ENCODE results near the gene CDK2. TPM values are rescaled to one million over a fixed set of nuclear protein-coding genes. Genes with fewer than 3 reads are reported as not detected.
"Not testable (repeated sequence)": the region's sequence is repeated elsewhere in the genome, so short reads cannot be mapped to it uniquely, and the experiment has no call there.

Gene CDK2
- total RNA-seq = 108 and 110 TPM in 2 replicates

- peaks cover 23% of the 10 kb centered on the region for H3K36me3 Mint-ChIP-seq (ENCODE audit: low read depth)
- H3K4me3 Mint-ChIP-seq = peak within 1 kb of the TSS; percentile 99
- H3K27ac Mint-ChIP-seq = peak within 1 kb of the TSS; percentile 94
- peak; percentile 98 for DNase-seq
- peaks cover 33% of the 10 kb centered on the region for H3K4me1 Mint-ChIP-seq
- intact Hi-C loops (cut with micrococcal nuclease) = loop anchor here (1.0 kb wide), 2 partner anchors 8 to 39 kb away; partner anchors contain the start of genes PYM1 and RAB5B
- no peaks in the 10 kb centered on the region for H3K27me3 Mint-ChIP-seq
- no peaks in the 10 kb centered on the region for H3K9me3 Mint-ChIP-seq
Observed at GRCh38 chr12:55966408-55967281, at the start of gene CDK2. TSS of gene CDK2 (plus strand) at chr12:55966830. CDS start at chr12:55967009, 179 bp downstream.

GRCh38 chr12:55919032-55919431, 47.6 kb upstream of the CDK2 start:
- DNase-seq; intact Hi-C loops (cut with micrococcal nuclease); H3K4me3 Mint-ChIP-seq; H3K27ac Mint-ChIP-seq; H3K9me3 Mint-ChIP-seq; H3K27me3 Mint-ChIP-seq: not testable (repeated sequence)
- Mint-ChIP-seq H3K36me3 (ENCODE audit: low read depth) (peaks cover 31% of the 10 kb centered on the region), H3K4me1 (peaks cover 31% of the 10 kb centered on the region)

GRCh38 chr12:55922126-55922525, 44.5 kb upstream of the CDK2 start:
- intact Hi-C loops (cut with micrococcal nuclease) = loop anchor here (10.0 kb wide), 1 partner anchor 937 kb away; the partner anchor contains the start of gene TESPA1
- peaks cover 39% of the 10 kb centered on the region for H3K36me3 Mint-ChIP-seq (ENCODE audit: low read depth)
- peaks cover 2% of the 10 kb centered on the region for H3K27me3 Mint-ChIP-seq
- H3K4me3 Mint-ChIP-seq = no peak overlapping the region
- peak overlapping the region; percentile 37 for H3K27ac Mint-ChIP-seq
- peaks cover 33% of the 10 kb centered on the region for H3K4me1 Mint-ChIP-seq
- no peaks in the 10 kb centered on the region for H3K9me3 Mint-ChIP-seq
- no peak for DNase-seq

GRCh38 chr12:55923648-55924047, 43.0 kb upstream of the CDK2 start:
- H3K4me3 Mint-ChIP-seq, DNase-seq, H3K27ac Mint-ChIP-seq, H3K27me3 Mint-ChIP-seq, H3K9me3 Mint-ChIP-seq: not testable (repeated sequence)
- H3K36me3 Mint-ChIP-seq (ENCODE audit: low read depth) = peaks cover 39% of the 10 kb centered on the region
- peaks cover 33% of the 10 kb centered on the region for H3K4me1 Mint-ChIP-seq
- intact Hi-C loops (cut with micrococcal nuclease) = loop anchor here (10.0 kb wide), 1 partner anchor 939 kb away; the partner anchor contains the start of gene TESPA1

GRCh38 chr12:55925371-55925770, 41.3 kb upstream of the CDK2 start:
- no peak for DNase-seq
- Mint-ChIP-seq H3K36me3 (ENCODE audit: low read depth) (peaks cover 42% of the 10 kb centered on the region), H3K27me3 (peaks cover 2% of the 10 kb centered on the region), H3K9me3 (no peaks in the 10 kb centered on the region), H3K4me1 (peaks cover 45% of the 10 kb centered on the region), H3K4me3 (peak overlapping the region; percentile 99), H3K27ac (peak overlapping the region; percentile 98)
- intact Hi-C loops (cut with micrococcal nuclease) = loop anchor here (10.0 kb wide), 1 partner anchor 941 kb away; the partner anchor contains the start of gene TESPA1

- Mint-ChIP-seq H3K36me3 (ENCODE audit: low read depth) (peaks cover 42% of the 10 kb centered on the region), H3K4me3 (peak overlapping the region; percentile 99), H3K27me3 (peaks cover 2% of the 10 kb centered on the region), H3K4me1 (peaks cover 46% of the 10 kb centered on the region), H3K9me3 (no peaks in the 10 kb centered on the region), H3K27ac (peak overlapping the region; percentile 98)
- intact Hi-C loops (cut with micrococcal nuclease) = loop anchor here (1.0 to 10.0 kb wide), 3 partner anchors 27 to 941 kb away; partner anchors contain the start of gene TESPA1
- DNase-seq = peak; percentile 70
Observed at GRCh38 chr12:55925870-55926737, 40.5 kb upstream of the CDK2 start.

- Mint-ChIP-seq H3K9me3 (no peaks in the 10 kb centered on the region), H3K27ac (peak overlapping the region; percentile 98), H3K36me3 (ENCODE audit: low read depth) (peaks cover 43% of the 10 kb centered on the region), H3K4me1 (peaks cover 40% of the 10 kb centered on the region), H3K4me3 (peak overlapping the region; percentile 99), H3K27me3 (peaks cover 2% of the 10 kb centered on the region)
- peak; percentile 96 for DNase-seq
- intact Hi-C loops (cut with micrococcal nuclease) = loop anchor here (1.0 to 10.0 kb wide), 9 partner anchors 28 to 942 kb away; partner anchors contain the start of genes BLOC1S1, CDK2, DNAJC14 and PA2G4
Observed at GRCh38 chr12:55926738-55927587, 39.7 kb upstream of the CDK2 start.

GRCh38 chr12:55927588-55928502, 38.8 kb upstream of the CDK2 start, which contains the start of gene PYM1:
TSS of gene PYM1 (minus strand) at chr12:55927894. CDS start at chr12:55927761, 133 bp downstream.
- peaks cover 41% of the 10 kb centered on the region for H3K36me3 Mint-ChIP-seq (ENCODE audit: low read depth)
- no peaks in the 10 kb centered on the region for H3K9me3 Mint-ChIP-seq
- H3K4me3 Mint-ChIP-seq = peak within 1 kb of the TSS; percentile 99
- intact Hi-C loops (cut with micrococcal nuclease) = loop anchor here (1.0 to 10.0 kb wide), 9 partner anchors 38 to 943 kb away; partner anchors contain the start of genes BAZ2A, BLOC1S1, CDK2 and DNAJC14
- DNase-seq = peak; percentile 90
- H3K27me3 Mint-ChIP-seq = peaks cover 2% of the 10 kb centered on the region
- peak within 1 kb of the TSS; percentile 98 for H3K27ac Mint-ChIP-seq
- H3K4me1 Mint-ChIP-seq = peaks cover 37% of the 10 kb centered on the region

GRCh38 chr12:55929306-55929791, 37.3 kb upstream of the CDK2 start:
- Mint-ChIP-seq H3K4me1 (peaks cover 44% of the 10 kb centered on the region), H3K4me3 (peak overlapping the region; percentile 99), H3K9me3 (no peaks in the 10 kb centered on the region), H3K27ac (peak overlapping the region; percentile 98), H3K27me3 (peaks cover 2% of the 10 kb centered on the region), H3K36me3 (ENCODE audit: low read depth) (peaks cover 46% of the 10 kb centered on the region)
- intact Hi-C loops (cut with micrococcal nuclease) = loop anchor here (1.0 to 10.0 kb wide), 5 partner anchors 44 to 945 kb away; partner anchors contain the start of genes BAZ2A, CD63, RPL41 and TESPA1
- DNase-seq = peak; percentile 96

GRCh38 chr12:55930771-55931316, 35.8 kb upstream of the CDK2 start, which contains the start of gene DGKA:
TSS of gene DGKA (plus strand) at chr12:55931162. CDS start at chr12:55936504, 5,342 bp downstream.
- Mint-ChIP-seq H3K9me3 (no peaks in the 10 kb centered on the region), H3K4me3 (peak within 1 kb of the TSS; percentile 99), H3K4me1 (peaks cover 46% of the 10 kb centered on the region), H3K27ac (peak within 1 kb of the TSS; percentile 98), H3K36me3 (ENCODE audit: low read depth) (peaks cover 48% of the 10 kb centered on the region), H3K27me3 (peaks cover 2% of the 10 kb centered on the region)
- DNase-seq = peak; percentile 94
- intact Hi-C loops (cut with micrococcal nuclease) = loop anchor here (1.0 kb wide), 1 partner anchor 9 kb away; no protein-coding TSS in a partner anchor

GRCh38 chr12:55931317-55931779, 35.3 kb upstream of the CDK2 start:
- Mint-ChIP-seq H3K27me3 (peaks cover 2% of the 10 kb centered on the region), H3K4me1 (peaks cover 50% of the 10 kb centered on the region), H3K9me3 (no peaks in the 10 kb centered on the region), H3K4me3 (peak overlapping the region; percentile 99), H3K36me3 (ENCODE audit: low read depth) (peaks cover 51% of the 10 kb centered on the region), H3K27ac (peak overlapping the region; percentile 98)
- intact Hi-C loops (cut with micrococcal nuclease) = no loop called here
- no peak for DNase-seq
